ENCODE results near the gene LRP11.

- TF ChIP-seq CTCF (IDR thresholded peaks at IDR 0.05; ENCODE audit: poor library complexity): no peak
- no peak for TF ChIP-seq EZH2phosphoT487 (IDR thresholded peaks at IDR 0.05; ENCODE audit: low read depth, severe bottlenecking, unreplicated experiment)
- no peak for TF ChIP-seq EZH2 (IDR thresholded peaks at IDR 0.05; ENCODE audit: borderline replicate concordance)
Observed at GRCh38 chr6:149888659-149889058, 24.5 kb upstream of the LRP11 start.

Data from hepatocyte (in vitro differentiated cells).